CD4-positive, CD25-positive, alpha-beta regulatory T cell (primary cell): Measurements from ENCODE around the gene LY6G6F. TPM values are rescaled to one million over a fixed set of nuclear protein-coding genes. Genes with fewer than 3 reads are reported as not detected.

Experiments used
- ATAC-seq, 2 donors: fragments of 150-1000 bp; cut with Tn5 transposase; one replicate each; pipeline ENCODE4 v1.10.0; 2021; ENCODE audit warnings: low read depth in 2 of 2, moderate number of reproducible peaks in 2 of 2, moderate library complexity in 1 of 2
- DNase-seq, 3 donors: peaks; one replicate each; pipeline versions ENCODE4 v3.0.0 to v3.0.0-alpha.2; 2012 to 2022; ENCODE audit warnings: mixed read lengths in 1 of 3
- H3K27ac ChIP-seq: one replicate; pipeline ENCODE4 v1.7.0; 2013; ENCODE audit warnings: mild to moderate bottlenecking, low read length; ENCODE audit not compliant: insufficient read depth, poor library complexity, severe bottlenecking
- H3K27me3 ChIP-seq: one replicate; pipeline ENCODE4 v1.7.0; 2013; ENCODE audit warnings: low read length; ENCODE audit not compliant: control insufficient read depth, insufficient read depth
- H3K36me3 ChIP-seq: one replicate; pipeline ENCODE4 v1.7.0; 2013; ENCODE audit warnings: mild to moderate bottlenecking, low read length, moderate library complexity; ENCODE audit not compliant: control insufficient read depth, insufficient read depth
- H3K4me1 ChIP-seq: 2 replicates; pipeline ENCODE4 v1.7.0; 2013; ENCODE audit warnings: mild to moderate bottlenecking, low read length; ENCODE audit not compliant: insufficient read depth, control insufficient read depth, poor library complexity, severe bottlenecking
- H3K4me3 ChIP-seq: one replicate; pipeline ENCODE4 v1.7.0; 2013; ENCODE audit warnings: low read depth, mild to moderate bottlenecking, low read length, moderate library complexity
- H3K9me3 ChIP-seq, 2 experiments: 1 replicate in 1 of 2; 2 replicates in 1 of 2; pipeline ENCODE4 v1.7.0; 2013; ENCODE audit warnings: low read length in 2 of 2, mild to moderate bottlenecking in 1 of 2, moderate library complexity in 1 of 2; ENCODE audit not compliant: control insufficient read depth in 2 of 2
- H3K27ac Mint-ChIP-seq, 3 donors: one replicate each; pipeline ENCODE4 v1.8.0; 2020 to 2022; ENCODE audit warnings: mild to moderate bottlenecking in 3 of 3, mixed read lengths in 3 of 3, moderate library complexity in 2 of 3
- H3K27me3 Mint-ChIP-seq: one replicate; pipeline ENCODE4 v1.8.0; 2022; ENCODE audit warnings: mild to moderate bottlenecking, mixed read lengths
- H3K36me3 Mint-ChIP-seq: one replicate; pipeline ENCODE4 v1.8.0; 2020; ENCODE audit warnings: mixed read lengths
- H3K4me1 Mint-ChIP-seq, 4 donors: one replicate each; pipeline ENCODE4 v1.8.0; 2020 to 2022; ENCODE audit warnings: mixed read lengths in 4 of 4, mild to moderate bottlenecking in 1 of 4
- H3K4me3 Mint-ChIP-seq, 4 donors: one replicate each; pipeline ENCODE4 v1.8.0; 2020 to 2022; ENCODE audit warnings: mild to moderate bottlenecking in 4 of 4, mixed read lengths in 4 of 4, moderate library complexity in 3 of 4
- H3K9me3 Mint-ChIP-seq, 7 donors: one replicate each; pipeline ENCODE4 v1.8.0; 2020 to 2022; ENCODE audit warnings: mixed read lengths in 7 of 7, mild to moderate bottlenecking in 3 of 7, moderate library complexity in 2 of 7
- polyA plus RNA-seq, 4 donors: library from polyadenylated mRNA; unstranded; fragments of 300-500 nt; fragmentation: Illumina TruSeq; gene quantifications; one replicate each; pipeline ENCODE4 v1.2.3, GENCODE V29; 2021
- total RNA-seq: library from RNA; stranded (reverse); gene quantifications from one replicate; pipeline ENCODE4 v1.2.3, GENCODE V29; 2022

Gene LY6G6F, protein sequence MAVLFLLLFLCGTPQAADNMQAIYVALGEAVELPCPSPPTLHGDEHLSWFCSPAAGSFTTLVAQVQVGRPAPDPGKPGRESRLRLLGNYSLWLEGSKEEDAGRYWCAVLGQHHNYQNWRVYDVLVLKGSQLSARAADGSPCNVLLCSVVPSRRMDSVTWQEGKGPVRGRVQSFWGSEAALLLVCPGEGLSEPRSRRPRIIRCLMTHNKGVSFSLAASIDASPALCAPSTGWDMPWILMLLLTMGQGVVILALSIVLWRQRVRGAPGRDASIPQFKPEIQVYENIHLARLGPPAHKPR
- 1.5 TPM for total RNA-seq
- polyA plus RNA-seq: not detected

DNA sequence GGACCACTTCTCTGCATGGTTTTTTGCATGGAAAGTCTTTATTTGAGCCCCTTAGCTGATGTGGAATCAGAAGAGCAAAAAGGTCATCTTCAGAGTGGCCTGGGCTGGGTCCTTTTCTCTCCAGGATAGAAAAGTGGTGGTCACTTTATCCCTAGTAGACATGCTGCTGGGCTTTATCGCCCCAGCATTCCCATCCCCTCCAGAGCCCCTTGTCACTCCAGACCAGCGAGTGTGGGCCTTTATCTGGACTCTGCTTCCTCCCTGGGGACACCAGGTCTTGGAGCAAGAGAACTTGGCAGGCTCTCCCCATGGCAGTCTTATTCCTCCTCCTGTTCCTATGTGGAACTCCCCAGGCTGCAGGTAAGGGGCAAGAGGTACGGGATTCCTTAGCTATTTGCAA lies at the start of gene LY6G6F:
LY6G6F (plus strand) TSS at position 268 of the 400 bp plus-strand sequence; CDS start at position 309, 41 bp downstream.
- Mint-ChIP-seq H3K9me3 (no peaks in the 10 kb centered on the region), H3K27me3 (peaks cover 6% of the 10 kb centered on the region)
- no peak within 1 kb of the TSS for H3K27ac ChIP-seq

DNA sequence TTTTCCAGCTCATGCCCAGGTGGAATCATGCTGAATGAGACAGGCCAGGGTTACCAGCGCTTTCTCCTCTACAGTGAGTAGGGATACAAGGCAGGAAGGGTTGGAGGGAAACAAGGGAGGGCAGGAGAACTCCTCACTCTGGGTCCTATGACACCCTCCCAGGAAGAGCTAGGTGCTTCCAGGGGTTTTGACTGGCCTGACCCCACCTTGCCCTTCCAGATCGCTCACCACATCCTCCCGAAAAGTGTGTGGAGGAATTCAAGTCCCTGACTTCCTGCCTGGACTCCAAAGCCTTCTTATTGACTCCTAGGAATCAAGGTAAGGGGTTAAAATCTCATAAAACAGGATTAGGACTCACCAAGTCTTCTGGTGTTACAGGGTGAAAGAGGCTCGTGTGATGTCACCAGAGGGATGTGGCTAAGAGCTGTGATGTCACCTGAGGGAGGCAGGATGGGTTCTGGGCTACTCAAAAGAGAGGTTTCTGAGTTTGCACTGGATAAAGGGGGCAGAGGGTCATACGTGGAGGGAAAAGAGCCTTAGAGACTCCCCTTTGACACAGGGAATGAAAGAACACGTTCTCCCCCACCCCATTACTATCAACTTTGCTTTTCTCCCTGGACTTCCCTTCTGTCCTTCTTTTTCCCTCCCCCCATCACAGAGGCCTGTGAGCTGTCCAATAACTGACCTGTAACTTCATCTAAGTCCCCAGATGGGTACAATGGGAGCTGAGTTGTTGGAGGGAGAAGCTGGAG lies 49.1 kb upstream of the LY6G6F start:
- H3K9me3 Mint-ChIP-seq: no peaks in the 10 kb centered on the region

More for the DNA sequence above, at the start of gene LY6G6F:
- peaks cover 0 to 33% (median 24%) of the 10 kb centered on the region in 4 donors for H3K4me1 Mint-ChIP-seq
- ATAC-seq (no peak), DNase-seq (no peak)
- no peaks in the 10 kb centered on the region for H3K36me3 ChIP-seq
- H3K4me1 ChIP-seq: peaks cover 31% of the 10 kb centered on the region
- H3K36me3 Mint-ChIP-seq: no peaks in the 10 kb centered on the region
- H3K27ac Mint-ChIP-seq: peak within 1 kb of the TSS in 1 of 3 donors; percentile 36
- H3K4me3 ChIP-seq: no peak within 1 kb of the TSS
- H3K4me3 Mint-ChIP-seq: peak within 1 kb of the TSS in 1 of 4 donors; percentile 32
- no peaks in the 10 kb centered on the region for H3K27me3 ChIP-seq
- H3K9me3 ChIP-seq: no peaks in the 10 kb centered on the region

DNA sequence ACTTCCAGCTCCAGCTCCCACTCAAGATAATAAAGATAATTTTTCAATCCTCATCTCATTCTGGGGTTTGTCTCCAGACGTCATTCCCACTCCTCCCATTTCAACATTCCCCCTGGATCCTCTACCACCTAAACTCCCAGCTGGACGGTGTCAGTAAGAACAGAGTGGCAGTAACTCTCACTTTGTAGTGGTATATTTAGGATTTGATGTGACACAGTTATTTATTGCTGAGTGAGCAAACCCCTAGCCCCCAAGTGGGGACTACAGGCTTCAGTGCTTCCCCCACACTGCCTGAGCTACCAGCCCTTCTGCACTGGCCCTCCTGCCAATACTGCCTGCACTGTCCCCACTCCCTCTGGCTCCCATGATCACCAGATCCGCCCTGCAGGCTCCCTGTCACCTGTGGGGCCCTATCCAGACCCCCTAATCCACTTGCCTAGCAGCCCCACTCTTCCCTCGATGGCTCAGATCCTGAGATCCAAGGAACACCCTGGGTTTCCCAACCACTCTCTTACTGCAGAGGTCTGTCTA lies 48.4 kb upstream of the LY6G6F start:
- Mint-ChIP-seq H3K36me3 (peaks cover 15% of the 10 kb centered on the region), H3K4me1 (peaks cover 4 to 78% (median 43%) of the 10 kb centered on the region in 4 donors)
- peak overlapping the region; percentile 76 for H3K27ac ChIP-seq

More for the DNA sequence above, 49.1 kb upstream of the LY6G6F start:
- peaks cover 5% of the 10 kb centered on the region for H3K27me3 Mint-ChIP-seq
- Histone ChIP-seq H3K9me3 (no peaks in the 10 kb centered on the region), H3K4me3 (no peak overlapping the region), H3K4me1 (peaks cover 57% of the 10 kb centered on the region), H3K27ac (peak overlapping the region; percentile 76), H3K27me3 (no peaks in the 10 kb centered on the region), H3K36me3 (peaks cover 22% of the 10 kb centered on the region)
- peaks cover 4 to 78% (median 44%) of the 10 kb centered on the region in 4 donors for H3K4me1 Mint-ChIP-seq
- no peak for ATAC-seq
- H3K4me3 Mint-ChIP-seq: peak overlapping the region; percentile 61 to 99 (median 93)
- H3K36me3 Mint-ChIP-seq: peaks cover 15% of the 10 kb centered on the region
- peak in 2 of 3 donors; percentile 23 to 58 for DNase-seq
- peak overlapping the region; percentile 48 to 93 (median 85) for H3K27ac Mint-ChIP-seq

DNA sequence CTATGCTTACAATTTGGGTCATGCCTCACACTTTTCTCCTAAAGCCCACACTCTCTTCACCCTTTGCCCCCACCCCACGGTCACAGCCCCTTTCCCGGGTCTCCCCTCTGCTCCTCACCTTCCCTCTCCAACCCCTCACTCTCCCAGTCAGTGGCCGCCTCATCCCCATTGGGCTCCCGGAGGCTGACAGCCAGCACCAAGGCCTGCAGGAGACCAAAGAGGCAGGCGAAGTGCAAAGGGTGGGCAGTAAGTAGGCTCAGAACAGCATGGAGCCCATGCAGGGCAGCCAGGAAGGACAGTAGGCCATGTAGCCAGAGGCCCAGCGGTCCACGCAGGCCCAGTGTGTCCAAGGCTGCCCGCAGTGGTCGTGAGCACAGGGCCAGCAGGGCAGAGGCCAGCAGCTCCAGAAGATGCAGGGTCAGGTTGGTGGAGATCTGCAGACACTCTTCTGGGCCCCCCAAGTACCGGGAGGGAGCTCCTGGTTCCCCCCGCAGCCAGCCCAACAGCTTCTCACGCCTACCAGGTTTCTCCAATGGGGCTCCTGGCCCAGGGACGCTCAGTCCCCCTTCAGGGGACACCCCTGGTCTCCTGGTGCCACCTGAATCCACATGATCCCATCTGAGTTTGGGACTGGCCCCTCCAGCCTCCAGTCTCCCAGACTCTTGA lies 47.5 kb upstream of the LY6G6F start:
- DNase-seq (no peak), ATAC-seq (no peak)
- Mint-ChIP-seq H3K27me3 (no peaks in the 10 kb centered on the region), H3K4me1 (peaks cover 4 to 83% (median 51%) of the 10 kb centered on the region in 4 donors), H3K36me3 (peaks cover 18% of the 10 kb centered on the region), H3K4me3 (peak overlapping the region; percentile 92 to 99 (median 96)), H3K27ac (peak overlapping the region; percentile 88 to 94 (median 93)), H3K9me3 (no peaks in the 10 kb centered on the region)
- Histone ChIP-seq H3K36me3 (peaks cover 22% of the 10 kb centered on the region), H3K4me1 (peaks cover 64% of the 10 kb centered on the region), H3K27ac (peak overlapping the region; percentile 76), H3K9me3 (no peaks in the 10 kb centered on the region), H3K27me3 (no peaks in the 10 kb centered on the region), H3K4me3 (peak overlapping the region; percentile 90)

More for the DNA sequence above, 48.4 kb upstream of the LY6G6F start:
- Histone ChIP-seq H3K4me1 (peaks cover 61% of the 10 kb centered on the region), H3K9me3 (no peaks in the 10 kb centered on the region), H3K36me3 (peaks cover 22% of the 10 kb centered on the region), H3K4me3 (no peak overlapping the region), H3K27me3 (no peaks in the 10 kb centered on the region)
- DNase-seq: no peak
- Mint-ChIP-seq H3K27me3 (no peaks in the 10 kb centered on the region), H3K27ac (peak overlapping the region; percentile 90 to 94 (median 93)), H3K4me3 (peak overlapping the region; percentile 90 to 99 (median 93)), H3K9me3 (no peaks in the 10 kb centered on the region)
- no peak for ATAC-seq

DNA sequence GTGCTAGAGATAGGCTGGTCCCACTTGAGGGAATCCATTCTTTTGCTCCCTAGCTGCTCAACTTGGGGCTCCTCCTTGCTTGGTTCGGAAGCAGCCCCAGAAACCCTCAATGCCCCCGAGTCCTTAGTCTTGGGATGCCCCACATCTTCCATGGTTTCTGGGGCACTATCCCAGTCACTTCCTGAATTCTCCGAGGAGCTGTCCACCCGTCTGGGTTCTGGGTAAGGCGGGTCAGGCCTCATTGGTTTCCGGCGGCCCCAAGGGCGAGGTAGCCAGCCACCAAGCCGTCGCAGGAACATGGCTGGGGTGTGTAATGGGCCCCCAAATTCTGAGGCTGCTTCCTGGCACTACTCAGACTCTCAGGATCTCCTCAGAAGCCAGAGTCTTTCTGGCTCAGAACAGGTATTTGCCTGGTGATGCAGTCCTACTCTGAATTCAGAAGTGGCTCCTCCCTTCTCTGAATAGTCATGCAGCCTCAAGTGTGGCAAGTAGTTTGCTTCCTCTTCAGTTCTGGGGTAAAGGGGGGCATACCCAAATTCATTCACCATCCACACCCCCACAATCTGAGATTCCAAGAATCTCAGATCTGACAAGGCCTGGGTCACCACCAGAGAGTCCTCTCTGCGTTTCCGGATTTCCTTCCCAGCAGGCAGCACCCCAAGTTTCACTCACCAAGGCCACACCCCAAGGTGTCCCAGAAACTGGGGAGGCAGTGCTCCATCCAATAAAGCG lies 46.9 kb upstream of the LY6G6F start:
- Histone ChIP-seq H3K36me3 (peaks cover 22% of the 10 kb centered on the region), H3K27ac (peak overlapping the region; percentile 76), H3K4me3 (peak overlapping the region; percentile 90), H3K4me1 (peaks cover 70% of the 10 kb centered on the region), H3K27me3 (no peaks in the 10 kb centered on the region), H3K9me3 (no peaks in the 10 kb centered on the region)
- H3K9me3 Mint-ChIP-seq: no peaks in the 10 kb centered on the region
- peak overlapping the region; percentile 92 to 99 (median 96) for H3K4me3 Mint-ChIP-seq
- DNase-seq (peak in 2 of 3 donors; percentile 21 to 72), ATAC-seq (peak; percentile 38 to 48)
- H3K27me3 Mint-ChIP-seq: no peaks in the 10 kb centered on the region
- H3K36me3 Mint-ChIP-seq: peaks cover 20% of the 10 kb centered on the region
- H3K27ac Mint-ChIP-seq: peak overlapping the region; percentile 93 to 95 (median 94)
- H3K4me1 Mint-ChIP-seq: peaks cover 0 to 90% (median 57%) of the 10 kb centered on the region in 4 donors

DNA sequence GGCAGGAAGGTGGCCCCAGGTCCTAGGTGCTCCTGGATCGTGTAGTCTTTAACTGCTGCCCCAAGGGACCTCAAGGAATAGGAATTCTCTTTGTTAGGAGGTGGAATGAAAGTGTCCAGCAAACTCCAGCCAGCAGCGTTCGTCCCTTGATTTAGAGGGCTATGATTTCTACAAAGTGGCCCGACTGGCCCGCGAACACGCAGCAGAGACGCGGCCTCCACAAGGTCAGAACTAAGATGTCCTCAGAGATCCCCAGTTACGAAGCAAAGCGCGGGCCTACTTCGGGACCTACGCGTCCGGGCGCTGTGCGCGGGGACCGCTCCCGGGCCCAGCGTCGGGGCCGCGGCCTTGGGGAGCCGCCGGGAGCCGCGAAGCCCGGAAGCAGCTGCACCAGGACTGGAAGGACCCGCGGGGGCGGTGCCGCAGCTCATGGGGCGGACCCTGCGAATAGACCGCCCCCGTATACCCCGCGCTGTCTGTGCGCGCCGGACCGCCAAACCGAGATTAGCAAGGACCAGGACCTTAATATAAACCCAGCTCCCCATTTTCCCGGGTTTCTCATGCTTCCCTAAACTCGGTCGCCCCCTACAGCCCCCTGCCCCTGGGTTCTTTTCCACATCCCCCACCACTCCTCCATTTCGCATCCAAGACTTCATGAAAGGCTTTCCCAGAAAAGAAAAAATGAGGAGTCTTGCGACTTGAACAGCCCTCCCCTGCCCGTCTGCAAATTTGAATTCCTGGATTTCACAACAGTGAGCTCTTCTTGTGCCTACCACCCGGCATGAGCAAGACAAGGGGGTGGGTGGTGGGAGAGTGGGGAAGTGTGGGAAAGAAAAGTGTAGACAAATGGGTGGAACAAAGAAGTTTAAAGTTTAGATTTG lies 46.0 kb upstream of the LY6G6F start, which contains the start of gene C6orf47:
C6orf47 (minus strand) TSS at position 398 of the 881 bp plus-strand sequence. CDS start 831 bp downstream, outside the sequence.
- peaks cover 17% of the 10 kb centered on the region for H3K36me3 Mint-ChIP-seq
- H3K4me3 Mint-ChIP-seq: peak within 1 kb of the TSS; percentile 92 to 99 (median 96)
- ATAC-seq: peak; percentile 65 to 70

More for the DNA sequence above, 46.0 kb upstream of the LY6G6F start, which contains the start of gene C6orf47:
- Mint-ChIP-seq H3K9me3 (no peaks in the 10 kb centered on the region), H3K27ac (peak within 1 kb of the TSS; percentile 93 to 95 (median 94)), H3K4me1 (peaks cover 0 to 88% (median 58%) of the 10 kb centered on the region in 4 donors), H3K27me3 (no peaks in the 10 kb centered on the region)
- H3K4me3 ChIP-seq: peak within 1 kb of the TSS; percentile 90
- peaks cover 22% of the 10 kb centered on the region for H3K36me3 ChIP-seq
- no peaks in the 10 kb centered on the region for H3K27me3 ChIP-seq
- H3K4me1 ChIP-seq: peaks cover 70% of the 10 kb centered on the region
- H3K9me3 ChIP-seq: no peaks in the 10 kb centered on the region
- H3K27ac ChIP-seq: peak within 1 kb of the TSS; percentile 76
- DNase-seq: peak; percentile 70 to 85 (median 72)
